ENCODE results near the gene SLC19A3. TPM values are rescaled to one million over a fixed set of nuclear protein-coding genes. Genes with fewer than 3 reads are reported as not detected.

SLC19A3 gene
- total and polyA plus RNA-seq, 2 of the 4 experiments (the other 2 are of a cell fraction): under 0.01 TPM; not detected in 1

DNA sequence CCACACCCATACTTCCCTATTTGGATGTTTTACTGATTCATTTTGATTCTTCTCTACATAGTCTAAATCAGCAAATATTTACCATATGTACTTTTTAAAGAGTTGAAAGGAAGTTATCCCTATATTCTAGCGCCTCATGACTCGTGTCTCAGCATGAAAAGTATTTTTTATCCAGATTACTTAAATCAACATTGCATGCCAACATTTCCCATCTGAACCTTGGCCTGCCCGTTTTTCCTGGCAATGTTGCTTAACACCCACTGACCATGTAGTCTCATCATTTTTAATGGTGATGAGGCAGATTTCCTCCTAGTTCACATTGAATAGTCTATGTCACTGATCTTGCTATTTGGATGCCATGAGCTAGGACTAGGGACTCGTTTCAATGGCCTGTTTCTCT lies 64.4 kb downstream of the SLC19A3 start:
- Histone ChIP-seq H4K8ac (ENCODE audit: low read depth in 2 of 2, low read length in 2 of 2) (no peak overlapping the region), H3K9me1 (ENCODE audit: insufficient read depth, low read length) (no peaks in the 10 kb centered on the region), H4K5ac (ENCODE audit: low read depth, low read length) (no peak overlapping the region), H2BK15ac (ENCODE audit: low read depth, low read length) (no peak overlapping the region), H2BK20ac (ENCODE audit: low read depth, low read length) (no peak overlapping the region), H4K91ac (ENCODE audit: insufficient read depth, low read depth, low read length) (no peak overlapping the region), H3K4me2 (ENCODE audit: low read depth, low read length) (no peak overlapping the region), H3K36me3 (ENCODE audit: control insufficient read depth, insufficient read depth, low read length) (no peaks in the 10 kb centered on the region), H3K27me3 (ENCODE audit: control insufficient read depth, insufficient read depth, low read length) (no peaks in the 10 kb centered on the region; the same call in 1 of the 2 replicates), H3K56ac (ENCODE audit: extremely low read depth, insufficient read depth, low read length) (no peak overlapping the region), H3K9me3 (ENCODE audit: control insufficient read depth, insufficient read depth, low read length) (no peaks in the 10 kb centered on the region), H3K27ac (ENCODE audit: insufficient read depth, low read length) (no peak overlapping the region), H2BK120ac (ENCODE audit: low read depth, low read length) (no peak overlapping the region), H2AK5ac (ENCODE audit: low read depth, low read length) (no peak overlapping the region), H3K18ac (ENCODE audit: low read depth, low read length) (no peak overlapping the region), H2BK5ac (ENCODE audit: low read depth, low read length, poor library complexity, severe bottlenecking) (no peak overlapping the region), H3K14ac (replicated peaks; ENCODE audit: low read depth, low read length) (no peak overlapping the region), H3K23ac (ENCODE audit: low read depth, low read length) (no peak overlapping the region), H4K20me1 (ENCODE audit: insufficient read depth, low read length) (no peaks in the 10 kb centered on the region), H2AK9ac (replicated peaks; ENCODE audit: low read depth, low read length, poor library complexity) (no peak overlapping the region), H3K4me1 (ENCODE audit: control insufficient read depth, insufficient read depth, low read length) (no peaks in the 10 kb centered on the region), H3K4ac (ENCODE audit: low read depth, low read length) (no peak overlapping the region), H2AFZ (replicated peaks; ENCODE audit: low read length, poor library complexity) (no peak overlapping the region), H3K9ac (ENCODE audit: low read depth, low read length) (no peak overlapping the region), H3K4me3 (ENCODE audit: insufficient read depth, low read depth, low read length) (no peak overlapping the region), H3K79me1 (ENCODE audit: low read depth in 1 of 2, low read length in 2 of 2) (no peaks in the 10 kb centered on the region)
- TF ChIP-seq USF2 (IDR thresholded peaks at IDR 0.05; ENCODE audit: low read depth, low read length) (no peak), NFE2L2 (IDR thresholded peaks at IDR 0.05; ENCODE audit: low read depth, low read length) (peak; percentile 52; the same call in 1 of the 2 replicates), FOS (IDR thresholded peaks at IDR 0.05; ENCODE audit: low read depth, low read length) (no peak), MXI1 (IDR thresholded peaks at IDR 0.05; ENCODE audit: borderline replicate concordance, low read depth, low read length) (no peak), BHLHE40 (IDR thresholded peaks at IDR 0.05; ENCODE audit: low read depth, low read length) (no peak), CEBPB (IDR thresholded peaks at IDR 0.05; ENCODE audit: low read depth, low read length) (peak; percentile 58)
- TF ChIP-seq, protein P1, sequence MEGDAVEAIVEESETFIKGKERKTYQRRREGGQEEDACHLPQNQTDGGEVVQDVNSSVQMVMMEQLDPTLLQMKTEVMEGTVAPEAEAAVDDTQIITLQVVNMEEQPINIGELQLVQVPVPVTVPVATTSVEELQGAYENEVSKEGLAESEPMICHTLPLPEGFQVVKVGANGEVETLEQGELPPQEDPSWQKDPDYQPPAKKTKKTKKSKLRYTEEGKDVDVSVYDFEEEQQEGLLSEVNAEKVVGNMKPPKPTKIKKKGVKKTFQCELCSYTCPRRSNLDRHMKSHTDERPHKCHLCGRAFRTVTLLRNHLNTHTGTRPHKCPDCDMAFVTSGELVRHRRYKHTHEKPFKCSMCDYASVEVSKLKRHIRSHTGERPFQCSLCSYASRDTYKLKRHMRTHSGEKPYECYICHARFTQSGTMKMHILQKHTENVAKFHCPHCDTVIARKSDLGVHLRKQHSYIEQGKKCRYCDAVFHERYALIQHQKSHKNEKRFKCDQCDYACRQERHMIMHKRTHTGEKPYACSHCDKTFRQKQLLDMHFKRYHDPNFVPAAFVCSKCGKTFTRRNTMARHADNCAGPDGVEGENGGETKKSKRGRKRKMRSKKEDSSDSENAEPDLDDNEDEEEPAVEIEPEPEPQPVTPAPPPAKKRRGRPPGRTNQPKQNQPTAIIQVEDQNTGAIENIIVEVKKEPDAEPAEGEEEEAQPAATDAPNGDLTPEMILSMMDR (conservative IDR thresholded peaks at IDR 0.05; ENCODE audit: low read depth, low read length): no peak
- intact Hi-C loops (cut with micrococcal nuclease): no loop called here
- peak; percentile 27 for DNase-seq
- in situ Hi-C loops (cut with MboI; ENCODE audit: low sequenced_read_pairs): no loop called here
- BruUV-seq (replicated peaks): no TSS peak
- ChIA-PET POLR2A (ENCODE audit: unreplicated experiment) (no interaction called here), CTCF (interaction anchor here (1.8 kb wide), 1 partner anchor 247 kb away, joined by 5 read pairs; no protein-coding TSS in a partner anchor)
- WGBS, 2 experiments (ENCODE audit: extremely low coverage in 2 of 2, insufficient read length in 1 of 2): no CpG with 5 or more reads among the region's 4 CpGs
- ATAC-seq (ENCODE audit: low read depth): no peak
- dilution Hi-C loops (cut with HindIII; ENCODE audit: low sequenced_read_pairs, unreplicated experiment): no loop called here
